ENCODE measurements around the gene TRPV3. TPM values are rescaled to one million over a fixed set of nuclear protein-coding genes. Genes with fewer than 3 reads are reported as not detected.

The TRPV3 gene
- total RNA-seq, 1 donor from 2014 or later = 0.82 TPM

DNA sequence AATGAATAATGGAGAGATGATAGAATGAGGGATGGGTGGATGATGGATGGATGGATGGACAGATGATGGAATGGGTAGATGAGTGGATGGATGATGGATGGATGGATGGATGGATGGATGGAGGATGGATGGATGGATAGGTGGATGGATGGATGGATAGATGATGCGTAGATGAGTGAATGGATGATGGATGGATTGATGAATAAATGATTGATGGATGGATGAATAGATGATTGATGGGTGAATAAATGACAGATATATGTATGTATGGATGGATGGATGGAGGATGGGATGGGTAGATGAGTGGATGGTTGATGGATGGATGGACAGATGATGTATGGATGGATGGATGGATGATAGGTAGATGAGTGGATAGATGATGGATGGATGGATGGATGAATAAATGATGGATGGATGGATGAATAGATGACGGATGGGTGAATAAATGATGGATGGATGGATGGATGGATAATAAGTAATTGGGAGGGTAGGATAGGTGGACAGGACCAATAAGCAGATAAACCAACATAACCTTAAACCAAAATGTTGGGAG lies 7.9 kb downstream of the TRPV3 start:
- DNase-seq (ENCODE audit: low spot score in 2 of 2) (no peak), FAIRE-seq (no peak)

DNA sequence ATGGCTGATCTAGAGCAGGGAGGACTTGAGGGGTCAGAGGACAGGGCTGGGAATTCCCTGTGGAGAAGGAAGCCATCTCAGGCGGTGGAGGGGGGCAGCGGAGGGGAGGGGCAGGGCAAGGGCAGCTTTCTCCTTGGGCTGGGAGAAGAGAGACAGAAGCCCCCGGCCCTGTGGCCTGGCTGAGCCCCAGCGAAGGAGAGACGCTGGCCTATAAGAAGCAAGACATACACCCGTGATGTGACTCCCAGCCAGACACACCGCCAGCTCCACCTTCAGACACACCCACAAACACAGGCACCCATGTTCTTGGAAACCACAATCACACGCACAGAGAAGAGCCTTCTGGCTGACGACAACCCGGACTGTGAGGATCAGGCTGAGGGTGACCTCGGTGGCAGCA lies 10.0 kb downstream of the TRPV3 start:
- DNase-seq (ENCODE audit: low spot score in 2 of 2) (no peak), FAIRE-seq (no peak)

DNA sequence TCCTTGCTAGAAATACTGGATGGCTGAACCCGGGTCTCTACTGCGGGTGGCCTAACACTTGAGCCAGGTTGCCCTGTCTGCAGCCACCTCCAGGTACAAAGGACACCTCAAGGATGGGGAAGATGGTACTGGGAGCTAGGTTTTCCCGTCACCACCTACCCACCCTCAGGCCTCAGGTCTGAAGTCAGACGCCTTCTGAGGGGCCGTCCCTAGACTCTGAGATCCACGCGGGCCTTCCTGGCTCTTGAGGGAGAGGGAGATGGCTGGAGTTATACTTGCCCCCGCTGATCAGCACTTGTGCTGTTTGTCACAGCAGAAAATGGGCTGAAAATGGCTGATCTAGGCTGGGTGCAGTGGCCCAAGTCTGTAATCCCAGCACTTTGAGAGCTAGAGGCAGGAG lies 10.6 kb downstream of the TRPV3 start:
- FAIRE-seq (no peak), DNase-seq (ENCODE audit: low spot score in 2 of 2) (no peak)

DNA sequence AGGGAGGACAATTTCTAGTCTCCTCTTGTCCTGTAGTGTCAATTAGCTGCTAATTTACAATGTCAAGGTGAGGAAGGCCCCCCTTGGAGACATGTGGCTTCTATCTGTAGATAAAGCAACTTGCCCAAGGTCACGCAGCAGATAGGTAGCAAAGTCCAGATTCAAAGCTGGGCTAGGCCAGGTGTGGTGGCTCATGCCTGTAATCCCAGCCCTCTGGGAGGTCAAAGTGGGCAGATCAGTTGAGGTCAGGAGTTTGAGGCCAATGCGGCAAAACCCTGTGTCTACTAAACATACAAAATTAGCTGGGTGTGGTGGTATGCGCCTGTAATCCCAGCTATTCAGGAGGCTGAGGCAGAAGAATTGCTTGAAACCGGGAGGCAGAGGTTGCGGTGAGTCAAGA lies 11.1 kb downstream of the TRPV3 start:
- FAIRE-seq (no peak), DNase-seq (ENCODE audit: low spot score in 2 of 2) (no peak)

DNA sequence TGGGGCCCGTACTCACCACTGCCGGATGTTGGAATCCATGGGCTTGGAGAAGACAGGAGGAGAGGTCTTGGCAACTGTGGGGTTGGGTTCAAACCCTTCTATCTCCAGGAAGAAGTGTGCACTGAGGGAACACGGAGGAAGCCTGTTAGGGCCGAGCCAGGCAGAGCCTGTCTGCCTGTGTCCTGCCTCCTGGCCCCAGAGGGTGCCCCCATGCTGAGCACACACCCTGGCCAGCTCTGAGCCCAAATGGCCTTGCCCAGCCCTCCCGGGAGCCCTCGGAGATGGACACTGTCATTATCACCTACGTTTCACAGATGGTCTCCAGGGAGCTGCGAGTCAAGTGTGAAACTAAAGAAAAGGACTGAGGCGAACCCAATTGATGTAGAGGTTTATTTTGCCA lies 12.5 kb downstream of the TRPV3 start:
- FAIRE-seq (no peak), DNase-seq (ENCODE audit: low spot score in 2 of 2) (no peak)

DNA sequence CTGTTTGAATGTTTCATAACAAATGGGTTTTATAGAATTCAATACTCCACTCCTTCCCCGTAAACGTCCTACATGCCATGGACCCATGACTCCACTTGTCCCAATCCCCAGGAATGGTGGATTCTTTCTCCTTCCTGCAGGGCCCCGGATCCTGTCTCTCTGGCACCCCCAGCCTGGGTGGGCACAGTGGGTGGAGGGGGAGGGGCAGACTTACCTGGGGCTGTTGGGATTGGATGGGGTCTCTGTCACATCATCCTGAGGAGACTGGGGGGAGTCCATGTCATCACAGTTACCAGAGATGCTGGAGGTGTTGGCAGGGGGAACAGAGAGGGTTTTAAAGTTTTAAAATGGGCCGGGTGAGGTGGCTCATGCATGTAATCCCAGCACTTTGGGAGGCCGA lies 13.2 kb downstream of the TRPV3 start:
- DNase-seq (ENCODE audit: low spot score in 2 of 2) = no peak
- FAIRE-seq = no peak

DNA sequence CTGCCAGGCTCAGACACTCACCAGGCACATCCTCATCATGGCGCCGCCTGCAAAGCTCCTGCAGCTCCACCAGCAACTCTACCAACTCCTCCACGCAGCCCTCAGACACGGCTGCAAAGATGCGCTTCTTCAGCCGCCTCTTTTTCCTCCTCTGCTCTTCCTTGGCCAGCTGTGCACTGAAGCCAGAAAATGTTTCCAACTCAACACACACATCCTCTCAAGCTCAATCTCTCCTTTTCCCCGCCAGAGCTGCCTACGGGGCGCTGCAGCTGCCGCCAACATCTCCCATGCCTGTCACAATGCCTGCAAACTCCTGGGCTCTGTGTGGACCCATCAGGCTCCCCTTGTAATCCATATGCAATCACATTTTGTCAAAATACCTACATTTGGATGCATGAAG lies 14.2 kb downstream of the TRPV3 start:
- no peak for DNase-seq (ENCODE audit: low spot score in 2 of 2)
- no peak for FAIRE-seq

DNA sequence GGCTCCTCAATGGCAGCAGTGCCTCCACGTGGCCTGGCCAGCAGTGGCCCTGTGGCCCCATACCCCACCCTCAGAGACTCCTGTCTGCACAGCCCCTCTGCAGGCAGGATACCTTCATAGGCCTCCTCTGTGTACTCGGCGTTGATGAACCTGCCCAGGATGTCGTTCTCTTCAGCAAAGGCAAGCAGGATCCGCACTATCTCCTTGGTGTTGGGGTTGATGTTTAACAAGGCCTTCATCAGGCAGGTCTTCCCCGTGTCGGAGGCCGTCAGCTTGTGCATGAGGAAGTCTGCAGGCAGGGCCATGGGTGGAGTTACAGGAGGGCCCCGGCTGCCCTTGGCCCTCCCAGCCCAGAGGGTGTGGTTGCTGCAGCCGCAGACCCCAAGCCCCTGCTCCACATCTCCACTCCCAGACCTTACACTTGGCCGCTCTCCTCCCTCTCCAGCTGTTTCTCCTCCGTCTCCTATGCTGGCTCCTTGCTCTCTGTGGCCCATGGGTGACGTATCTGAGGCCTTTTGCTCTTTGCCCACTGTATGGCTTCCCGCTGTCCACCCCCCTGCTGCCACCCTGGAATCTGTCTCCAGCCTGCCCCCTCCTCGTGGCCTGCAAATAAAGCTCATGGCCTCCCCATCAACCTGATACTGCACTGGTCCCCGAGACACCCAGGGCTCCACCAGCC lies 15.1 kb downstream of the TRPV3 start:
- FAIRE-seq (no peak), DNase-seq (ENCODE audit: low spot score in 2 of 2) (no peak)

DNA sequence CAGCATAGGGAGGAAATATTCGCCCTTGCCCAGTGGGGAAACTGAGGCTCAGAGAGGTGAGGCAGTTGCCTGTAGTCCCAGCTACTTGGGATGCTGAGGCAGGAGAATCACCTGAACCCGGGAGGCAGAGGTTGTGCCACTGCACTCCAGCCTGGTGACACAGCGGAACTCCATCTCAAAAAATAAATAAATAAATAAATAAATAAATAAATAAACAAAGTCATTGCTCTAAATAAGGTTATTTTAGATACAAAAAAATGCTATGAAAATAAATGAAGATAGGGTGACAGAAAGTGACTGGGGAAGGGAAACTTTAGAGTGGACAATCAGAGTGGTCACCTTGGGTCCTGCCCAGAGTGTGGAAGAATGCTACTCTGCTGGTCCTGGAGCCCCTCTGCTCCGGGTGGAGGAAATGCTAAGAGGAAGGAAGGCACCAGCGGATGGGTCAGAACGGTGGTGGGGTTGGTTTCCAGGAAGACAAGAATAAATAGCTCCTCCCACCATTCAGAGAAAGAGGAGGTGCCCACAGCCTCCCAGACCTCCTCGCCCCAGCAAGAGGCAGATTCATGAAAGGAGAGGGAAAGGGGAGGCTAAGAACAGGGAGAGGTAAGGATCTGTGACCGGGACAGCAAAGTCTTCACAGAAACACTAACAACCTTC lies 17.6 kb downstream of the TRPV3 start:
- no peak for FAIRE-seq
- no peak for DNase-seq (ENCODE audit: low spot score in 2 of 2)

DNA sequence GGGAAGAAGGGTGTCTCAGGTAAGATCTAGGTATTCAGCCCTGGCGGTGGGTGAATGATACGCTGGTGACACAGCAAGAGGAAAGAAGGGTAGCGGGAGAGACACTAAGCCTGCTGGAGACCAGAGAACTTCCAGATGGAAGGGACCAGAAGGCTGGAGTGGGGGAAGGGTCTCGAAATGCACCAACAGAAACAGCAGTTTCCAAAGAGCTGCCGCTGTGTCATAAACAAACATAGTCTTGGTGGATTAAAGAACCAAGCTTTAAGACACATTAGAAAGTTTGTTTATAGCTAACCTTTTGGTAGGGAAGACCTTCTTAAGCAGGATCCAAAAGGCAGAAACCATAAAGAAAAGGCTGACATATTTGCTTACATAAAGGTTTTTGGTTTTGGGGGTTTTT lies 20.9 kb downstream of the TRPV3 start:
- FAIRE-seq = no peak
- DNase-seq (ENCODE audit: low spot score in 2 of 2) = no peak

DNA sequence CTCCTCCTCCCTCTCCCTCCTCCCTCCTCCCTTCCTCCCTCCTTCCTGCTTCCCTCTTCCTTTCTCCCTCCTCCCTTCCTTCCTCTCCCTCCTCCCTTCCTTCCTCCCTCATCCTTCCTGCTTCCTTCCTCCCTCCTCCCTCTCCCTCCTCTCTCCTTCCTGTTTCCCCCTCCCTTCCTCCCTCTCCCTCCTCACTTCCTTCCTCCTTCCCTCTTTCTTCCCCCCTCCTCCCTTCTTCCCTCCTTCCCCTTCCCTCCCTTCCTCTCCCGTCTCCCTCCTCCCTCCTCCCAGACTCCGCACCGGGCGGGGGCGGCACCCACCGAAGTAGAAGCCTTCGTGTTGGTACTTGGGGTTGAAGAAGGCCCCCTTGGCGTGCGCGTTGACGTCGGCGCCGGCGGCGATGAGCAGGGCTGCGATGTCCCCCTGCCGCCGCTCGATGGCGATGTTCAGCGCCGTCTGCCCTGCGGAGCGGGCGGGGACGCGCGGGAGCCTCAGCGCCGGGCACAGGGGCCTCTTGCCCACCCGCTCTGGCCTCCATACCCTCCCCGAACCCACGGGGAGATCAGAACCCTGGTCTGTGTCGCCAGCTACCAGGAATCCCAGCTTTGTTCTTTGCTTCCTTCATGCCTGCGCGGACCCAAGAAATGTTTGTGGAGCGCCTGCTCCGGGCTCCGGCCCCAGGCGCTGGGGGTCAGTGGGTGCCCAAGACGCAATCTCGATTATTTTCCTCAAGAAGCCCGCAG lies 22.2 kb downstream of the TRPV3 start:
- no peak for FAIRE-seq
- peak in 1 of 2 donors; percentile 73 for DNase-seq (ENCODE audit: low spot score in 2 of 2)

DNA sequence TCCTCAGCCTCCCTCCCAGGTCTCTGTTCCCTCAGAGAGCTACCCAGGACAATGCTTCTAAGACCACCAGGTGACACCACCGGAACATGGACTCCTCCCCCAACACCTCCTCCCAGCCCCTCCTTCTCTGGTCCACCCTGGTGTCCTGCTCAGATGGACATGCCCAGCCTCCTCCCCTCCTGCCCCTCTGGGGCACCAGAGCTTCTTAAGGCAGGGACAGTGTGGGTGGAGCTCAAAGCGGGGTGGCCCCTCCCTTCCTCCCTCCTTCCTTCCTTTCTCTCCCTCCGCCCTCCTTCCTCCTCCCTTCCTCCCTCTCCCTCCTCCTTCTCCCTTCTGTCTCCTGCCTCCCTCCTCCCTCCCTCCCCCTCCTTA lies 22.7 kb downstream of the TRPV3 start:
- FAIRE-seq (no peak), DNase-seq (ENCODE audit: low spot score in 2 of 2) (no peak)

DNA sequence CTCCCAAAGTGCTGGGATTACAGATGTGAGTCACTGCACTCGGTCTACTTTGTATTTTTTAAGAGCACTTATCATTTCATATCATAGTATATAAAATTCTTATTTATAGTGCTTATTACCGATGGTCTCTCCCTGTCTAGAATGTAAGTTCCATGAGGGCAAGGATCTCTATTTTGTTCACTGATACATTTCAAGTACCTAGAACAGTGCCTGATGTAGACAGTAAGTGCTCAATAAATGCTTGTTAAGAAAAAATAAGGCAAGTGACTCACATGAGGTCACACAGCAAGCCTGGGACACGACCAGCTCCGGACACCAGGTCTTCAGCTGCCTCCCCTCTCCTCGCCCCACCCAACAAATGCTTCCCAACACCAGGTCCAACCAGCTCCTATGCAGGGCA lies 23.9 kb downstream of the TRPV3 start:
- FAIRE-seq = no peak
- no peak for DNase-seq (ENCODE audit: low spot score in 2 of 2)

DNA sequence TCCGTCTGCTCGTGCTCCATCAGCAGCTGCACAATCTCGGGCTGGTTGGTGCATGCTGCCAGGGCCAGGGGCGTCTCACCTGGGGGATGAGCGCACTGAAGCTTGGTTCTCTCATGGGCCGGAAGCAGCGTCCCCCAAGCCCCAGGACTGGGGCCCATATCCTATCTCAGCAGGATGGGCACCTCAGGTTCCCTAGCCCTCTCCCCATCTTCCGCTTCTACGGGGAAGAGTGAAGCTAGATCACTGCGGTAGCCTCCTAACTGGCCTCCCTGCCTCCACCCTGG lies 24.8 kb downstream of the TRPV3 start:
- DNase-seq (ENCODE audit: low spot score in 2 of 2) (no peak), FAIRE-seq (no peak)

DNA sequence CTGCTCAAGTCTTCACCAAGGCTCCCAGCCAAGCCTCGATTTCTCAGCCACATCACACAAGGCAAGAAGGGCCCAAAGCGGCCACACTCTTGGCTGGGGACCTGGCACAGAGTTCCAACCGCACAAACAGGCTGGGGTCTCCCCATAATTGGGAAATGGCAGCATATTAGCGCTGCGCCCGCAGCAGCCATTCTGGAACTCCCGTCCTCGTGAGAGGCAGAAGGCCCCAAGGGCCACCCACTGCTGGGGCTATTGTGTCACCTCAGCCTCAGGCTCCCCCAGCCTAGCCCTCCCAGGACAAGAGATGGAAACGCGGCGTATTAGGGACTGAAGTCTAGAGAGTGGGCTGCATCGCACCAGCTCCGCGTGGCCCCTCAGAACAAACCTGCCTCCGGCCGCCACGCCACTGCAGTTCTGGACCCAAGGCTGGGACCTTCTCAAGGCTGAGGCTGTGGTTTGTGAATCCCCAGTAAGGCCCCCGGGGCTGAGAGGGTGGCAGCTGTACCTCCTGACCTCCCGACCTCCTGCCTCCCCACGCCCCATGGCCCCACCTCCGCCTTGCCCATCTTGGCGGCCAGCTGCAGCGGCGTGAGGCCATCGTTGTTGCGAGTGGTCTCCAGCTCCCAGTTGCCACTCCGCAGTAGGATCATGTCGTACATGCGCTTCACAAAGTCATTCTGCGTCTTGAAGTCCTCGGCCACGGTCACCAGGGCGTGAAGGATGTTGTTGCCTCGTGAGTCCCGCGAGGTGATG lies 25.3 kb downstream of the TRPV3 start:
- DNase-seq (ENCODE audit: low spot score in 2 of 2) (no peak), FAIRE-seq (no peak)

DNA sequence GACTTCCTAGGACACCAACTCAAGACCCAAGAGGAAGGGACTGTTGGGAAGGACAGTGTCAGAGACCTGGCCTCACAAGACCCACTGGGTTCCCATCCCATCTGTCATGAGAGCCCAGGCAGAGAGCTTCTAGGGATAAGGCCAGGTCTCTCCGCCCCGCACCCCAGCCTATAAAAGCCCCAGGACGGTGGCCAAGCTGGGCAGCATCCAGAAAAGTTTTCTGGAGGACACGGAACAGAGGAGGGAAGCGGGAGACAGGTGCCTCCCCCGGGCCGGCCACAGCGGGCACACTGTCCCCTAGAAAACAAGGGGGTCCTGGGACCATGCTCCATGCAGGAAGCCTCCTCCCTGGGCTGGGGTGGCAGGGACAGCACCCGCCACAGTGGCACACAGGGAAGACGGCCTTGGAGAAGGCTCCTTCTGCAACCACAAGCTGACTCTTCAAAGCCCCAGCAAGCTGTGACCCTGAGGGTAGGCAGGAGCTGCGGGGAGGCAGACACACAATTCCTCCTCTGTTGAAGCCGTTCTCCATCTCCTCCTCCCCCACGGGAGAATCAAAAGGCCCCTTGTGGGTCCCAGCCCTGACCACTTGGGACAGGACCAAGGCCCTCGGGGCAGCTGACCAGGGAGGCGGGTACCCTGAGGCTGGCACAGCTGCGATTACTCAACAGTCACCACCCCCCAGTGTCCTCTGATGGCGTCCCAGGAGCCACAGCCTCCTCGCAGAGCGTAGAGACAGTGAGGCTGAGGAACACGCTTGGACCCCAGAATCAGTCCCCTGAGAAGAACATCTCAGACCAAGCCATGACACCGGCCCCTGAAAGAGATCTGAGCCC lies 26.1 kb downstream of the TRPV3 start:
- FAIRE-seq (peak; percentile 42), DNase-seq (ENCODE audit: low spot score in 2 of 2) (peak; percentile 60 to 82)

DNA sequence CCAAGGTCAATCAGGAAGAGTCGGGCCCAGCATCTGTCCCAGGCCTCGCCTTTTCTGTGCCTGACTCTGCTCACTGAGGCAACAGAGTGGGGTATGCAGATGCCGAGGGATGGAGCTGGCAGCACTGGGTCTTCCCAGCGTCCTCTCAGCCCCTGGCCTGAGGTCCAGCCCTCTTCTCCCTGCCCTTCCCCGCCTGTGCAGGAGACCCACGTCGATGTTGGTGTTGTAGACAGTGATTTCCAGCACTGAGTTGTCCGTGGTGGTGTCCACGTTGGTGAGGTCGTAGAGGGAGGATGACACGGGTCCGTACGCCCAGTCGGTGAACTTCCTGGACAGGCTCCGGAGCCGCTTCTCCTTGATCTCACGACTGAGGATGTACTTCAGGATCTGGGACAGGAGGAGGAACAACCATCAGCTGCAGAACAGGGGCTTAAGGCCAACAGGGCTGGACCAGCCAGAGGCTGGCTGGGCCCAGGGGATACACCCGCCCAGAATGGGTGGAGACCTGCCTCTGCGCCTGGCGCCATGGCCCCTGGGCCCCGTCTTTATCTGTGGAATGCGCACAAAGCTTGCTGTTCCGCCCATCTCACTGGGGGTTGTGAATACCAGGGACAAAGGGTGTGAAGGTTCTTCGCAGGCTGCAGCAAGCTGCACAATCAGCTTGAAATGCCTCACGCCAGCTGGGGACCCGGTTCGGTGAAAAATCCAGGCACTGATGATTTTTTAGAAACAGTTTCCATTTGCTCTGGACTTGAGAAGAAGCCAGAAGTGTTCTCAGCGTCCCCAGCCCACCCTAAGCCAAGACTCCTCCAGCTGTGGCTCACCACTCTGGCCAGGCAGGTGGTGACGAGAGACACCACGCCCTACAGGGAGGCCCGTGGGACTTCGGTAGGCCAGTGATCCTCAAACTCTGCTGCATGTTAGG lies 27.5 kb downstream of the TRPV3 start:
- DNase-seq (ENCODE audit: low spot score in 2 of 2) (no peak), FAIRE-seq (no peak)

DNA sequence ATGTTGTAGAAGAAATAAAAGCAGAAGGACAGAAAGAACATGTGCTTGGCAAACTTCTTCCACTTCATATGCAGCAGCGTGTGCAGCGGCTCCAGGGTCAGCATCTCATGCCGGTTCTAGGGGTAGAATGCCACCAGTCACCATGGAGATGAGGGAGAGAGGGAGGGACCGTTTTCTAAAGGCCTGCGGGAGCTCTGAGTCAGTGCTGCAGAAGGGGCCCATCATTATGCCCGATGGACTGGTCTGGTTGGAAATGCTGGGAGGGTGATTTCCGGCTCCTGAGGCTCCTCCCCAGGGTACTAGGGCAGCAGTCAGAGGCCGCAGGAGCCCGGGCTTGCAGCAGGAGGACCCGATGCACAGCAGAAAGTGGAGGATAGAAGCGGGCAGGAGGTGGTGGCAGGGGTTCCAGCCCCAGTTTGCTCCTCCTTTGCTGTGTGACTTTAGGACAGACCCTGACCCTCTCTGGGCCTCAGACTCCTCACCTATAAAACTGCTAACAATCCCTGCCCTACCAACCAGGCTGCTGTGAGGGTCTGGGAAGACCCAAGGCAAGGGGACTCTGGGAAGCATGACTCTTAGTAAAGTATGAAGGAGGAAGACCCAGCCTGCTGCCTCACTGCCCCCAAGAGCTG lies 28.6 kb downstream of the TRPV3 start:
- DNase-seq (ENCODE audit: low spot score in 2 of 2) (no peak), FAIRE-seq (no peak)

DNA sequence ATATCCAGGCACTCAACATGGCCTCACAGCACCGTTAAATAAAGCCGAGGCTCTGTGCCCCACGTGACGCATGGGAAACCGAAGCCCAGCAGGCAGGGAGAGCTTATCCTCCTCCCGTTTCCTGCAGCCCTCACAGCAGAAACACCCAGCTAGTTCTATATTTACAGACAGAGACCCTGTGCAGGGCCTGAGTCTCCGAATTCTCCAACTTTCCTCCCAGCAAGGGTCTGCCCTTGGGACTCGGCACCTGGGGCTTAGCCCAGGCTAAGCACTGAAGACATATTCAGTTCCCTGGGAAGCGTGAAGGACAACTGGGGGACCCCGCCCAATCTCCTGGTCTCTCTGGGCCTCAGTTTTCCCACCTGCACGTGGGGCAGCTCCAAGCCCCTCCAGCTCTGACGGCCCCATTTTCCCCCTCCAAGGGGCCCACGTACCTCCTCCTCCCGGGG lies 29.2 kb downstream of the TRPV3 start:
- DNase-seq (ENCODE audit: low spot score in 2 of 2) (no peak), FAIRE-seq (no peak)
